Fibroblast of skin of scalp (primary cell): ENCODE results near the gene PEAK1.

Source experiments
- DNase-seq: peaks from one replicate; pipeline ENCODE4 v3.0.0-alpha.2; 2013

PEAK1 gene

GRCh38 chr15:77059786-77060361 lies 360.0 kb downstream of the PEAK1 start:
- peak; percentile 31 for DNase-seq

GRCh38 chr15:77058468-77058867 lies 361.4 kb downstream of the PEAK1 start:
- no peak for DNase-seq

GRCh38 chr15:77057685-77058084 lies 362.2 kb downstream of the PEAK1 start:
- DNase-seq, result no peak

- DNase-seq, result no peak
These were observed 362.8 kb downstream of the PEAK1 start for GRCh38 chr15:77057072-77057471.

GRCh38 chr15:77053709-77054108 lies 366.2 kb downstream of the PEAK1 start:
- no peak for DNase-seq

GRCh38 chr15:77052556-77052955 lies 367.3 kb downstream of the PEAK1 start:
- DNase-seq, result no peak
